Limb (tissue), 2 donors: ENCODE measurements around the gene COL5A2.

Experiments used
- DNase-seq, 2 donors: peaks; one replicate each; pipeline ENCODE4 v3.0.0-alpha.2; 2016; ENCODE audit errors: extremely low spot score in 2 of 2

Gene COL5A2

DNA sequence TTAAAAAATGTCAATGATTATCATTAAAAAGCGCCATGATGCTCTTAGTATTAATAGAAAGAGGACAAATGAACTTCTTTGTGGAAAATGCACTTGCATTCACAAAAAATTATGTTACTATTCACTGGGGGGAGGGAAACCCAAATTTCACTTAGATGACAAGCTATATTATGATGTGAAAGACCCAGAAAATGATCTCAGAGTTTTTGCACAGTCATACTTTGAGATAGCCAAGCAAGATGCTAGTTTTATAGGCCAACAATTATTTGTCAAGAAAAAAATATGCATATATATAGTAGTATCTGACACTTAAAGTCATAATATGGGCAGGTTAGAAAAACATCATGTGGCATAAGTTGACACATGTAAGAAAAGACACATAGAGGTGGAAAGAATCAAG is 31.6 kb downstream of the COL5A2 start:
- DNase-seq: no peak

DNA sequence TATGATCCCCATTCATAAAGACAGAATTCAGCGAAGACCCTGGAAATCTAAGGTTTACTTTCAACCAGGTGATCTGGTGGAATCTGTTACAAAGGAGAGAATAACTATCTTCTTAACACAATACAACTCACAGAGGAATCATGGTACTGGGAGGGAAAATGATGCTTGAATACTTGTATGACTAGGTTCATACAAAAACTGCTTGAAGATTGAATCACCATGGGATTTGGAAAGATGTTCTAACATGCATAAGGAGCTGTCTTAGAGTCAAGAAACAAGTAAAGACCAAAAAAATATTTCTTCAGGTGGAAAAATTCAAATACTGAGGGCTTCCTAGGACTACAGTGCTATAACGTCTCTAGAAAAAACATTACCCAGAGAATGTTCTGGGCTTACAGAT is 32.2 kb downstream of the COL5A2 start:
- DNase-seq: no peak

DNA sequence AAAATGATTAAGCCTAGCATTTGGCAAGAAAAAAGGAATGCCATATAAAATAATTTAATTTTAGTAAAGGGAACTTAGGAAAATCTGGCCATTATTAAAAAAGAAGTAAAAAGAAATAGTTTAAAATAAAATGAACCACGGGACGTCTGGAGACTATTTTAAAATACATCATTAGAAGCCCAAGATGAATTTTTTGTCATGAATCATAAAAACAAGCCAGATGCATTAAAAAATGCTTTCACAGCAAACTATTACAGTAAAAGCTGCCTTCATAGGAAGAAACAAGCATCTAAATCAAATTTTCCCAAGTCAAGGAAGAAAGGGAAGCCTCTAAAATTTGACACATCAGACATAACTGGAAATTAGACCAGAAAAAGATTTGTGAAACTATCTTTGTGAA is 33.0 kb downstream of the COL5A2 start:
- no peak for DNase-seq

DNA sequence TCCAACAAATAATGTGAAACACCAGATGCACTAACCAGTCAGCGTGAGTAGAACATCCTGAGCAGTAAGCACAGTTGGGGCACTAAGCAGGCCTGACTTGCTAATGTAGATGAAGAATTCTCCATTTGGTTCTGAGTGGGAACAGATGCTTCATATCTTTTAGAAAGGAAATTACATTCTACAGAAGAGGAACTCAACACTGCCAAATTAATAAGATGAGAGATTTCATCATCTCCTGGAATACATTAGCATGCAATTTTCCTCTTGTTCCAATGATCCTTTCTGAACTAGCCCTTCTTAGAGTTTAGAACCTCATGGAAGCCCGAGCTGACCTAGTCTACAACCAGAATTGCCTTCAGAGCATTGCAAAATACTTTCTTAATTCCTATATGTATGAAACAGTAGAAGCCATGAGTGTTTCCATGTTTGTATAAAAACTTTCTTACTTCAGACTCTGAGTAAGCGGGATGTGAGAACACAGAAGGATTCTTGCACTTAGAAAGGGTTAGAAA is 34.8 kb downstream of the COL5A2 start:
- no peak for DNase-seq

DNA sequence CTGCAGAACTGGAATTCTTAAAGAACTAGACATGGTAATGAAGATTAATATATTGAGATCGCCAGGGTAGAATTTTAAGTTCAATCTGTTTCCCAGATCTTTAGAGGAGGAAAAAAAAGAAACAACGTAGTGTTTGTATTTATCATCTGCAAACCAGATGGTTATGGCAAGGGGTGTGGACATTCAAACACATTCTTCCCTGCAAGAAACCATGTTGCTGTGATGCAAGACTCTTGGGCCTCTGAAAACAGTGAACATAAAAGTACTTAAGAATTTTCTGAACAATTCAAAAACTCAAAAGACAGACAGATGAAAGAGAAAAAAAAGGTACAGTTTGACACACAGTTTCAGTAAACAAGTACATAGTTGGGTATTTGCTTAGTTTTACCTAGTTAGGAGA is 35.6 kb downstream of the COL5A2 start:
- DNase-seq: no peak

DNA sequence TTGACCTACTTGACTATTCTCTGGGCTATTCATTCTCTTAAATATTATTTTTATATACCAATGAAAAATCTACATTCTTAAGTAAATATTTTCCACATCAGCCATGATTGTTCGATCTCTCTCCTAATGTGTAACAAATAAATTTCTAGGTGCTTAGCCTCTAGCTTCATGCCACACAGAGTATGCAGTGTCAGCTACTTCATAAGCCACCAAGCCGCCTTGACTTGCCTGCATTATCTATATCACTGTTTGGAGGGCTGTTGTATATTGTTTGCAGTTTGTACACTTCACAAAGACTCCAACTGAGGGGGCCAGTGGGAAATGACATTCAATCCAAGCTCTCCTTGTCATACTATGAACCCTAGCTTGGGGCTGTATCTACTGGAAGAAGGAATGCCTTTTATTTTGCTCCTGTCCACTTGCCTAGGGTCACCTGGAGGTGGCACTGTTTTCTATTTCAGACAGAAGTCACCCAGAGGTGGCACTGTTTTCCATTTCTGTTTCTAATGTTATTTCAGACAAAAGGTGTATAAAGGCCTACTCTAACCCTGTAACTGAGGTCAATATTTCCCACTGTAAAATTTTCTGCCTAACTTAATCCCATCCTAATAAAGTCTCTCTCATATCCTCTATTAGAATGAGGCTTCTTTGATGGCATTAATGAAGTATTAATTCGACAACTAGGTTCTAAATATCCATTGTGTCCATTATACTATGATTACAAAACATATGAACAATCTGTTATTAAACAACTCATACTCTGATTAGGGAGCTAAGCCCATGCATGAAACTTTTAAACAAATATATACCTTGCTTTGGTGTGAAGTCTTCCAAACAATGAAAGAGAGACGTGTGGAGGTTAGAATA is 36.4 kb downstream of the COL5A2 start:
- no peak for DNase-seq

DNA sequence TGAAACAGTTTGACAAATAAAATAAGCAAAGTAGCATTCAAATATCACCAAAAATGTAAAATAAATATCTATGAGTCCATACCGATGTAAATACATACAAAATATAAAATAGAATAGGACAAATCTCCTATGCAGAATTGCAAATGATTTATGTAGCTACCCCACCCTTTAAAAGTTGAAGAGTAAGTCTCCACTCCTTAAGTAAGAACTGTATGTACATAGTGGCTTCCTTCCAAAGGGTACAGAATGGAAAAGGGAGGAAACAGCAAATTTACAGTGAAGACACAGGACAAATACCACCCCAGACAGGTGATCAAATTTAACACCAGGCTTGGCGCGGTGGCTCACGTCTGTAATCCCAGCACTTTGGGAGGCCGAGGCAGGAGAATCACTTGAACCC is 40.8 kb downstream of the COL5A2 start:
- no peak for DNase-seq

DNA sequence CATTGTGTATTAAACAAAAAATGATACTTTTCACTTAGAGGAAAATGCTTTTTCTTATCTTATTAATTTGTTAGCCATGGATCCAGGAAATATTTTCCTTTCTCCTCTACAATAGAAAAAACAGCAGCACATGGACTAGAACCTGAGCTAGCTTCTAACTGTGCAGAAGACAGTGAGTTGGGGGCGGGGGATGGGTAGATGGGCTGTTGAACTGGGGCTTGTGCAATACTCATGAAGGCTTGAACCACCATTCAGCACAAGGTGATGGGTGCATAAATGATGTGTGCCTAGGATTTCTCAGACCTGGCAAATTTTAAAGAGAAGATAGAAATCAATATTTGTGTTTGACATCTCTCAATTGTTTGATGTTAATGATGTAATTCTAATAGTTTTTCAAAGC is 42.0 kb downstream of the COL5A2 start:
- no peak for DNase-seq

DNA sequence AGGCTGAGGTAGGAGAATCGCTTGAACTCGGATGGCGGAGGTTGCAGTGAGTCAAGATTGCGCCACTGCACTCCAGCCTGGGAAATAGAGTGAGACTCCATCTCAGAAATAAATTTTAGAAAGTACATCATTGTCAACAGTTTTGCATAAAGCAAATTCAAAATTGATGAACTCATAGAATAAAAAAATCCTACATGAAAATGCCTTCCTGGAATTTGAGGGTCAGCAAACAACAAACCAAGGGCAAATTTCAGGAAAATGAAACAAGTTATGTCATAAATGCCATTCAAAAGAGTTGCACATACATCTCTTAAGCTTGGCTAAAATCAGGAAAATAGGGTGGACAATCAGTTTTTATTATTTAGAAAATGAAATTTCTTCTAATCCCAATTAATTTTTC is 45.1 kb downstream of the COL5A2 start:
- DNase-seq: no peak

DNA sequence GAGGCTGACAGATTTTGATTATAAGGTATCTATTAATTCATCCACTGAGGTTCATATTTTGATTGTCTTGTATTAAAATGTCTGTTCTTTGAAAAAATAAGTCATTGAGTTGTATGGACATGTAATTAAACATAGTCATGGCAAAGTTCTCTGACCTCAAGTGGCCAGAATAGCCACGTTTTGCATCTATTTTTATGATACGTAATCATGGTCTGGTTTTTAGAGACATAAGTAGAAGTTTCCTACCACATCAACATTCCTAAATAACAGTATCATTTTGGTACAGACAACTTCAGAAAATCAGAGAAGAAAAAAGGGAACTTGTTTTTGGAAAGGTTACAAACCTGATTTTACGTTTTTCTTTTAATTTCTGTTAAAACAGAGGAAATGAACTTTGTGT is 47.6 kb downstream of the COL5A2 start:
- DNase-seq: no peak

DNA sequence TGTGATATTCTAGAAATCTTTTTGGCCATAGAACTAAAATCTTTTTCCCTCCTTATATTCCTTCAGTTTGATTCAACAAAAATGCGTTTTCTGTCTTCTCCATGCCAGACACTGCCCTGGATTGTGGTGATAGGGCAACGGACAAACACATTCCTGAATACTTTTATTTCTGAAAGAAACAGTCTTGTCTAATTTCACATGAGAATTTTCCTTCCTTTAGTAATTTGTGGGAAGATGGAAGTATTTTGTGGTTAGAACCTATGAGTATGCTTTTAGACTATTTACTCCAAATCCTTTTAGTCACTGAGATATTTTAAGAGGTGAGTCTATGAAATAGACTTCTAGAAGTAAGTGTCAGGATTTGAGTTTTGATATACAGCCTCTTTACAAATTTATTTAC is 49.6 kb downstream of the COL5A2 start:
- no peak for DNase-seq

DNA sequence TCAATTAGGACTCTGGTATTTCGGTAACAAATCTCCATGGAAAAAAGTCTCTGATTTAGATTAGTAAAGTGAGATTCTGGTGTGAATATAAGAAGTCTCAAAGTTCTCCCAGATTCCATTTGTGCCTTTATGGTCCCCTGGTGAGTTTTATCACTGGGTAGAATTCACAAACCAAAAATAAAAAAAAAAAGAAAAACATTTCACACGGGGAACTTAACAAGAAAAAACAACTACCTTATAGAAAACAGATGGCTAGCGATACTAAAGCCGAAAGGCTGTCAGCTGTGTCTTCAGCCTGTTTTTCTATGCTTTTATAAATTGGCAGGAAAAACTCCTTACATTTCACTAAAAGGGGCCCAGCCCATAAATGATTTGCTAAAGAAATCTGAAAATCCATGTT is 50.6 kb downstream of the COL5A2 start:
- peak in 1 of 2 donors; percentile 76 for DNase-seq

DNA sequence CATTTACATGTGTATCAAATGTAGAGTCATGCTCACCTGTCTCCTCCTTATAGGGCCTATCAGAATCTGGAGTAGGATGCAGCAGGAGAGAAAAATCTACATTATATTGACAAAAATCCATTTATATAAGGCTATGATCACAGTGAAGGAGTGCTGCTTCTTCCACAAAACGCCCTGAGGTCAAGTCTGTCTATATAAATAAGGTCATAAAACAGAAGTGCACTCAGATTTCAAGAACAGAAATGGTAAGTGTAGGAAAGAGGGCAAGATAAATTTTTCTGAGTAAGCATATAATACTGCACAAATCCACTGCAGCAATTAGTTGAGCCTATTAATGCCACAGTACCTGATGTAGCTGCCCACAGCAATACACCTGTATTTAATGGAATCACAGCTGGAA is 51.8 kb downstream of the COL5A2 start:
- no peak for DNase-seq

DNA sequence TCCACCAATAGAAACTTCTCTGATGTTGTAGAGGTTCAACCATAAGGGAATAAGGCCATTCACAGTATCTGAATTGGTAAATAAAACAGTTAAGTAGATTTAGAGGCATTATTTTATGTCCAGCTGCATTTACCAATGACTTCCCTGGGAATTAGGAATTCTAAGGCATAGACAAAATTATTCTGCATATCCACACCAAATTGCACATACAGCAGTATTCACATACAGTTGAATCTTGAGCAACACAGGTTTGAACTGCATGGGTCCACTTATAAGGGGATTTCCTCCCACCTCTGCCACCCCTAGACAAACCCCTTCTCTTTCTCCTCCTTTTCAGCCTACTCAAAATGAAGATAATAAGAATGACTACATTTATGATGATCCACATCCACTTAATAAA is 54.4 kb downstream of the COL5A2 start:
- no peak for DNase-seq

DNA sequence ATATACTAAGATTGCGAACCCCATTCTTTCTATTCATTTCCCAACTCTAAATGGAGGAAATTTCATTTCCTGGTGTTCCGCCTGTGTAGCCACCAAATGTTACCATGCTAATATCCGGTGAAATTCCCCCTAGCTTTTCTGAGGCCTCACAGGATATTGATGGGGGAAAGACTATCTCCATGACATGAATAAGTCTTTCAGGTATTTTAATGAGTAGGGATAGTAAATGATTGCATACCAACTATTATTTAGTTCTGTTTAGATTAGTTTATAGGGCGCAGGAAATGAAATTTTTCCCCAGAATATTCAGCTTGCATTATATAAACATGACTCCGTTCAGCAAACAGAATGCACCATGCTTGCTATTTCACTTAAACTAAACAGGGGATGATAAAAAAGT is 55.4 kb downstream of the COL5A2 start:
- DNase-seq: no peak

DNA sequence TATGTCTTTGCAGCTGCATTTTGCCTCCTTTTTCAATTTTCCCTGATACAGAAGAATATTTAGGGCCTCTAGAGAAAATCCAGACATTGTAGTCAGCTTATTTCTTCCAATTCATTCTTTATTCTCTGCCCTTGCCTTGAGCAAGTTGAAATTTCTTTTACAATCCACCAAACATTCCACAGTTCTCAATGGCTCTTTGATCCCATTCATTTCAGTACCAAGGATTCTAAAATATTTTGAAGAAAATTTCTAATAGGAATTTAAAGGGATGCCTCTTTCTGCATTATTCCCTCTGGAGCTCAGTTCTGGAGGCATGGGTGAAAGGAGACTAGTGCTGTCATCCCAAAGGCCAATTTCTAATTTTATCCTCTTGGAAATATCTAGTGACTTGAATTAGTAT is 61.2 kb downstream of the COL5A2 start:
- DNase-seq: no peak

DNA sequence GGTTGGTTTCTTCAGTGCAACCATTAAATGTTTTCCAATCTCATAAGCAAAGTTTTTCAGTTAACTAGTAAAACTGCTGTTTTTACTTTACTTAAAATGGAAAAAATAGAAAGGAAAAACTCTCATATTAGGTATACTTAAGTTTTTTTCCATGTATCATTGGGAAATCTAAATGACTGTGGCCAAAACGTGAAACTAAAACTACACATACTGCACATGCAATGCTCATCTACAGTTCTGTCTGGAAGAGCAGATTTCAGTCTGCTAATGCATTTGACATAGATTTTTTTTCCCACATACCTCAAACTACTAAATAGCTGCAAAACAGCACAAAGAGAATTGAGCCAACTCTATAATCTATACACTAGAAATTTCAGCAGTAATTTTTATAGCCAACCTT is 62.6 kb downstream of the COL5A2 start:
- peak in 1 of 2 donors; percentile 50 for DNase-seq

DNA sequence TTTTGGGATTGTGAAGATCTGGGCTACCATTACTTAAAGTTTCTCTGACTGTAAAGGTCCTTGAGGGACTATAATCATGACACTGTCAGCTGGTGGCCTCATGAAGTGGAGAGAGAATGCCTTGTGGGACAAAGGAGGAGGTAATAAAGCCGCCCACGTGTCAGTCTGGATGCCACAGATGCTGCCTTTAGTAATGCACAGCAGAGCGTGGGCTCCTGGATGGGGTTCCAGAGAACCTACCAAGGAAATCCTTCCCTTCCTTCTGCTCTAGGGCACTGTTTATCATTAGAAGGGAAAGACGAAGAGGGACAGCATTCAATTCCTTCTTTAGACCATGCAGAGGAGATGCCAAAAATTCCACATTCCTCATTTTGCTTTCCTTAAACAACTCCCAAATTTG is 63.5 kb downstream of the COL5A2 start:
- no peak for DNase-seq

DNA sequence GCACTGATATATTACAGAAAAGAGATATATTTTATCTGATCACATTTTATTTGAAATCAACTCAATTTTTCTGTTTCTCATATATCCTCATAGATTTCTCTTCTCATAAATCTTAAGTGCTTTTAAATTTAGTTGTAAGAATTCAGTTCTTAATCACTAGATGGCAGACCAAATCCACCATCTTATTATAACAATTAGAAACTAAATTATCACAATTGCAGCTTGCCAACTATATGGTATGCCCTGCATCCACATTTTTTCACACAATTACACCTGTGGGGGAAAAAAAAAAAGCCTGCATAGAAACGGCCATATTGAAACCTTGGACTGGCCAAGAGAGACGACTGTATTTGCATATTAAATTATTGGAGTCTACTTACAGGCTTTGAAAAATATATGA is 64.4 kb downstream of the COL5A2 start:
- DNase-seq: no peak

DNA sequence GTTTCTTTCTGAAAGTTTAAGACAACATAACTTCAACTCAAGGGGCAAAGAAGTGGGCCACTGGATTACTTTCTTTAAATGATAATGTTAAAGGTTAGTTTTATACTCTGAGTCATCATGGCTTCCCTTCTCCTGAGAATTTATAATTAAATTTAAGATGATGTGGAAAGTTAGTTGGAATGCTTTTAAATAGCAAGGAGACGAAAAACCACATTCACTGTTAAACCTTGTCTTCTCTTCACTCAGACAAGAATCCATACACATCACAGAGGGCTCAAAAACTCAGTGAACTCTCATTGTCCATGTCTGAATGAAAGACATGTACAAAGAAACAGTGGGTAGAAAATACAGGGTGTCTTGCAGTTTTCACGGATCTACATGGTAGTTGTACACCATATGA is 65.6 kb downstream of the COL5A2 start:
- DNase-seq: no peak

DNA sequence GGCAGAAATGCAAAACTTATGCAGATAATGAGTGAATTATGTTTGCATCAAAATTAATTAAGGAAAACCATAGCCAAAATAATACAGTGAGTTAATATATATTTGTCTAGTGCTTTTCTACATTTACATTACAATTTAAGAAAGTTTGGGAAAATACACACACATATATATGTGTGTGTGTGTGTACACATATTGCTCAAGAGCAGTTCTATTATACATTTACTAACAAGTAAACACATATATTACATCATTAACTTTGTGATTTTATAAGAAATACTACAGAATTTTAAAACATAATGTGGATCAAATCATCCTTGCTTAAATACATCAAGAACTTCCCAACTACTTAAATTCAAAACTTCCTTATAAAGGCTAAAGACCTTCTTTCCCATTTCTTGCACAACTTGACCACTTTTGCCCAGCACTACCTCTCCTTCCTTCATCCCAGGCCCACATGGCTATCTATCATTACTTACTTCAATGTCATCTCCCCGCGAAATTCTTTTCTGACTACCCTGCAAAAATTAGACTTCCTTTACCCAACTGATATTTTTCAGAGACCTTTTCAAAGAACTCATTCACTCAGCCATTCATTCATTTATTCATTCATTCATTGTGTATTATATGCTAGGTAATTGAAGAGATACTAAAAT is 68.4 kb downstream of the COL5A2 start:
- DNase-seq: no peak

DNA sequence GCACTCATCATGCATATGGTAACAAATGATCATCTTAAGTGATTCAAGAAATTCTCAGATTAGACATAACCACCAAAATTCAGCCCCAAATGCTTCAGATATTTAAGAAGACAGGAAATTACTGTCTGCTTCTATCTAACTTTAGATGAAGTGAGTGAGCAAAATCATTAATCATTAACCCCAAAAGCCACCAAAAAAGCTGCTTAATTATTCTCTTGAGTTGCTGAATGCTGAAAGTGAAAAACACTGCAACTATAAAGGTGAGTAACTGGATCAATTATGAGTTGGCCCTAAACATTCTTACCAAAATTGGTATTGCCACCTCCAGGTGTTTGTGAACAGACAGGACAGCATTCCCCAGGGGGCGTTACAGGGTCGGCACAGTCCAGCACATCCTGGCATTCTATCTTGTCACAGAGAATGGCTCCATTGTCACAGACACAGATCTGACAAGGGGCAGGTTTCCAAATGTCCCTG is 69.6 kb downstream of the COL5A2 start:
- no peak for DNase-seq

DNA sequence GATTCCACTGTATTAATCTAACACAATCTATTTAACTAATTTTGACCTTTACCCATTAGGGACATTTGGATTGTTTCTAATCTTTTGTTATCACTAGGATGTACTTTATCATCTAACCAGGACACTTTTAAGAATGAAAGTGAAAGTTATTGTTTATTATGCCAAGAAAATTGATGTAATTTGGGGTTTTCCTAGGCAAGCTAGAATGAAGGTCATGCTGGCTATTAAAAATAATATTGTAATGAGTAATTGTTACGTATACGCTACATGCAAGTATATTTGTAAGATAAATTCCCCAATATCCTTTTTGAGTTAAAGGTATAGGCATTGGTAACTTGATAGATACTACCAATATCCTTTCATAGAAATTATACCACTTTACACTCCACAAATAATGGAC is 74.6 kb downstream of the COL5A2 start:
- DNase-seq: no peak
